Effector CD4-positive, alpha-beta T cell (primary cell): ENCODE results near the gene PEX11A. TPM values are rescaled to one million over a fixed set of nuclear protein-coding genes. Genes with fewer than 3 reads are reported as not detected.
A peak's percentile ranks its signal among the peaks of the same experiment; 100 is the strongest.
"Not testable (repeated sequence)": the region's sequence is repeated elsewhere in the genome, so short reads cannot be mapped to it uniquely, and the experiment has no call there.

Experiments used
- DNase-seq: peaks from one replicate; pipeline ENCODE4 v3.0.0-alpha.2; 2020
- total RNA-seq: gene quantifications from one replicate; lab custom pipeline; 2026; lab: John Stamatoyannopoulos, UW

Gene PEX11A
- not detected for total RNA-seq

DNA sequence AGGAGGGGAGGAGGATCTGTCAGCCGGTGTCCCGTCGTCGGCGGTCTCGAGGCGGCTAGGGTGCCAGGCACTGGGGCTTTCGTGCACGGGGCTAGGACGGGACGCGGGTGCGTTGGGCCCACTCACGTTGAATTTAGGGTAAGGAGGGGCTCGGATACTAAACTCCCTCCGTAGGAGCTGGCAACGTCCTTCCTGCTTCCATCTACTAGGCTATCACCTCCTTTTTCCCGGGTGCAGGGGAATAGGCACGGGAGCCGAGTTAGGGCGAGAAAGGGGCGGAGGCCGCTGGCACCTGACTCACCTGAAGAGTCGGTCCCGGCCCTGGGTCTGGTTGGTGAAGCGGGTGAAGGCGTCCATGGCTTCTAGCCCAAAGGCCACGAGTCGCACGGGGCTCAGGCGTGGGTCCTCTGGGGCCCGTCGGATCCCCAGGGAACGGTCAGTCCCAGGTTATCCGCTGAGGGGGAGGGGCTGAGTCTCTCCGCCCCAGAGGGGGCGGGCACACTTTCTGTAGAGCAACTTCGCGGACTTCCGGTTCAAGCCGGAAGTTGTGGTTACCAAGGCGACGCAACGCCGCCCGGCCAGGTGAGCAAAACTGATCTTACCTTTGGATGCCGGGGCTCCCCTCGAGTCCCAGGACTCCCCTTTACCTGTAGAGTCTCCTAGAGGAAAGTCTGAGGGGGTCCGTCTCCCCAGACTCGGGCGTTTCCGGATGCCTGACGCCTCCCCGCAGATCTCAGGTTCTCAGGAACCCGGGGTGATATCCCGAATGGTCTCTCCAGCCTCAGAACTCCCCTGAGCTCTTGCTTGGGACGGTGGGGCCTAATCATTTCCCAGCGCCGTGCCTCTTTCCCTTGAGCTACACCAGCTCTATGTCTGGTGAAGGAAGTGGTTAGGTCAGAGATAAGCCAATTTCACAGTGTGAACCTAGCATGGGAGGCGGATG, at the start of gene PEX11A, which contains the start of gene WDR93:
TSS of gene PEX11A (minus strand) at position 479 of the 943 bp plus-strand sequence. CDS start at position 357, 122 bp downstream.
TSS of gene WDR93 (plus strand) at position 536 of the 943 bp plus-strand sequence. CDS start 10,936 bp downstream, outside the sequence.
- DNase-seq = peak; percentile 57

- DNase-seq = peak; percentile 50
Measured at GRCh38 chr15:89740137-89740536, 49.6 kb upstream of the PEX11A start.

GRCh38 chr15:89735773-89736172, 45.2 kb upstream of the PEX11A start:
- DNase-seq = no peak

DNA sequence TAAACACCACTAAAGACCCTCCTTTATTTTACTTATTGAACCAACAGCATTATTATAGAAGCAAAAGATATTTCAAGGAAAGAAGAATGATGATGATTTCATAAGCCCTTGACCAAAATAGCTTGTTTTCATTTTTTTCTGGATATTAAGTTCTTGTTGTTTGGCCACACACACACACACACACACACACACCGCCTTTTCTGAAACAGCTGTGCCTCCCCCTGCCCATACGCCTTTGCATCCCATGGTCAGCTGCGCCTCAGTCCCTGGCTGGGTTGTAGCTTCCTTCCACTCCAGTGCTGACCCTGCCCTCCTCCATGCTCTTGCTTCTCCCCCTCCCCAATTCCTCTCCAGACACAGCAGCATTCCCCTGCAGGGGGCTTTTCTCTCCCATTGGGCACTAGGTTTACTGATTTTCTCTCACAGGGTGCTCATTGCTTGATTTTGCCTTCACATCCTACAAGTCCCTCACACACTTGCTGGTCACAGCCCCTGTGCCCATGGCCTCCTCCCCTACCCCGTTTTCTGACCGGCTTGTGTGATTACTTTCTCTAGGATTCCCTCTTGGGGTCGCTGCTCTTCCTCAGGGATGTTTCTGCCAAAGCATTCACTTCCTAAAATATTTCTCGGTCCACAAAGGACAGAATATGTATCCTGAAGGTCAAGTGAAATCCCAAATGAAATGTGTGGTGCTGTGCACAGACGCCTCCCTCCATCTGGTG, 42.1 kb upstream of the PEX11A start:
- no peak for DNase-seq

GRCh38 chr15:89731275-89731674, 40.7 kb upstream of the PEX11A start:
- DNase-seq = no peak

GRCh38 chr15:89728254-89728653, 37.7 kb upstream of the PEX11A start:
- no peak for DNase-seq

DNA sequence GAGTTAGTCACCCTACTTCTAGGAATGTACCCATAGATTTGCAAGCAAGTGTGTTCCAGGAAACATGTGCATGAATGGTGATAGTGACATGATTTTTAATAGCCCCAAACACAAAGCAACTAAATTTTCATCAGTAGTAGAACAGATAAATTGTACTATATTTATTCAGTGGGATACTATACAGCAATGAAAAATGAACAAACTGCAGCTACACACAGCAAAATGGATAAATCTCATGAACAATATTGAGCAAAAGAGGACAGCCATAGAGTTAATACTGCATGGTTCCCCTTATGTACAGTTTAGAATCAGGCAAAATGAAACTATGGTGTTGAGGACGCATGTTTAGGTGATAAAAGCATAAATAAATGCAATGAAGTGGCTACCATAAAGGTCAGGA, 34.5 kb upstream of the PEX11A start:
- DNase-seq = no peak

GRCh38 chr15:89724621-89725020, 34.1 kb upstream of the PEX11A start:
- DNase-seq = no peak

GRCh38 chr15:89723031-89723430, 32.5 kb upstream of the PEX11A start:
- DNase-seq = no peak

- no peak for DNase-seq
Measured at GRCh38 chr15:89714775-89715174, 24.2 kb upstream of the PEX11A start.

DNA sequence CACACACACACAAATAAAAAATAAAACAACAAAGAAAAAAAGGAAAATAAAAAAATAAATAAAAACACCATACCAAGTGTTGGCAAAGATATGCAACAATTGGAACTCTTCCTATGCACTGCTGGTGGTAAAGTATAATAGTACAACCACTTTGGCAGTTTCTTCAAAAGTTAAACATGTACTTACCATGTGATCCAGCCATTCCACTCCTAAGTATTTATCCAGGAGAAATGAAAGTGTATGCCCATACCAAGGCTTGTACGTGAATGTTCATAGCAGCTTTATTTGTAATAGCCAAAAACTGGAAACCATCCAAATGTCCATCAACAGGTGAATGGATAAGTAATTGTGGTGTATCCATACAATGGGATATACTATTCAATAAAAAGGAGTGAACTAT, 17.0 kb upstream of the PEX11A start:
- DNase-seq = no peak

- DNase-seq = no peak
Measured at GRCh38 chr15:89704411-89704810, 13.9 kb upstream of the PEX11A start.

DNA sequence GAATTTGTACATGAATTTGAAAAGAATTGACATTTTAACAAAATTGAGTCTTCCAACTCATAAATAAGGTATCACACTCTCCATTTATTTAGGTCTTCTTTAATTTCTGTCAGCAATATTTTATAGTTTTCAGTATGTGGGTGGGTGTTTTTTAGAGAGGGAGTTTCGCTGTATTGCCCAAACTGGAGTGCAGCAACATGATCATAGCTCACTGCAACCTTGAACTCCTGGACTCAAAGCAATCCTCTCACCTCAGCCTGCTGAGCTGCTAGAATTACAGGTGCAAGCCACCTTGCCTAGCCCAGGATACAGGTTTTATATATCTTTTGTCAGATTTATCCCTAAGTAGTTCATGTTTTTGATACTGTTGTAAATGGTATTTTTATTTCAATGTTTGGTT, 4.6 kb upstream of the PEX11A start:
- no peak for DNase-seq

GRCh38 chr15:89693696-89694095, 3.1 kb upstream of the PEX11A start:
- DNase-seq = no peak

- DNase-seq = no peak
Measured at GRCh38 chr15:89693091-89693490, 2.5 kb upstream of the PEX11A start.

DNA sequence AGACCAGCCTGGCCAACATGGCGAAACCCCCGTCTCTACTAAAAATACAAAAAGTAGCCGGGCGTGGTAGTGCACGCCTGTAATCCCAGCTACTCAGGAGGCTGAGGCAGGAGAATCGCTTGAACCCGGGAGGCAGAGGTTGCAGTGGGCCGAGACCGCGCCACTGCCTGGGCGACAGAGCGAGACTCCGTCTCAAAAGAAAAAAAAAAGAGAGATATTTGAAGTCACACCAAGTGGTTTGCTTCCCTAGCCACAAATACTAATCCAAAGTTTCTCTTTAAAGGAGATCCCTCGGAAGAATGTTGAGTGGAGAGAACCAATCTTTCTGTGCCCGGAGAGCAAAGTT, 651 bp downstream of the PEX11A start:
- DNase-seq = not testable (repeated sequence)

- no peak for DNase-seq
Measured at GRCh38 chr15:89686522-89686921, 4.0 kb downstream of the PEX11A start.

DNA sequence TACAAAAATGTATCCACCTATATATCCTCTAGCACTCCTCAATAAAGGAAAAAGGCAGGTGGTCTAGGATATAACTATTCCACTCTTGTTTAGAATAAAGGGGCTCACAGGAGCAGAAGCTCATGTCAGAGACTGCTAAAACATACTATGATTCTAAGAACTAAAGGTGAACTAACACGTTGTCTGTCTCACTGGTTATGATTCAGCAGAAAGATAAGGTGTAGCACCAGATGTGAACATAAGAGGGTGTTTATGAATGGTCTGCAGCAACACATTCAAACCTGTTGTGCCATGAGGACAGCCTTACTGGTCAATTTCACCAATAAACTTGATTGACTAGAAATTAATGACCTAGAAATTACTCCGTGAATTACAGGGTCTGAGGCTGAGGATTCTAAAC, 4.6 kb downstream of the PEX11A start:
- no peak for DNase-seq

DNA sequence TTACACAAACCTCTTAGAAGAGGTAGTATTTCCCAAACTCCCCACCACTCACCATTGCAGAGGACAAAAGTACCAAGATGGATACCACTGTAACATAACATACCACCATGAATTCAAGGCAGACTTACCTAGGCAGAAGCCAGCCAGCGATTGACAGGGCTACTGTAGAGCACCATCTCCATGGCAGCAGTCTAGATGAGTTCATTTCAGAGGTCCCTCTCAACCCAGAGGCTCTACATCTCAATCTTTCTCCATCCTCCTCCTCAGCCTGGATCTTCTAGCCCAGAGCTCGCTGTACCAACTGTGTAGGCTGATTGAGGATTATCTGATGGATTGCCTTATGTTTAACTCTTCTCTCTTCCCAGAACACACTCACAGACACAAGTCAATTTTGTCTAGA, 9.4 kb downstream of the PEX11A start:
- no peak for DNase-seq

GRCh38 chr15:89680282-89680873, 10.2 kb downstream of the PEX11A start:
- no peak for DNase-seq

- no peak for DNase-seq
Measured at GRCh38 chr15:89679212-89679611, 11.3 kb downstream of the PEX11A start, which contains the start of gene PLIN1. TSS of gene PLIN1 (minus strand) at chr15:89679367. CDS start at chr15:89677489, 1,878 bp downstream.

- no peak for DNase-seq
Measured at GRCh38 chr15:89677381-89677780, 13.2 kb downstream of the PEX11A start.

DNA sequence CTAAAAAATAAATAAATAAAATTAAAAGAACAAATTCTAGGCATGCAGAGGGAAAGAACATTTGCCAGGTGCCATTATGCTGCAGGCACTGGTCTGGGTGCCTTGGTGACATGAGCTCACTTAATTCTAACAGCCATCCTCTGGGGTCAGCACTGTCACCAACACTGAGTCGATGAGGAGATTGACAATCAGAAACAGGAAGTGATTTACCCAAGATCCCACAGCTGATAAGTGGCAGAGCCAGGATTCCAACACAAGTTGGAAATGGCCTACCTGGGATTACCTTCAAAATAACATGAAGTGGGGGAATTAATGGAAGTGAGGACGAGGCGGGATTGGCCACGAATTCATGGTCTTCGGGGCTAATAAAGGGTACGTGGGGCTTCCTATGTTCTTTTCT, 14.9 kb downstream of the PEX11A start:
- DNase-seq = no peak
